AG04449 (cell line): ENCODE data around the gene HCST.
"Not testable (repeated sequence)": the region's sequence is repeated elsewhere in the genome, so short reads cannot be mapped to it uniquely, and the experiment has no call there.

Source experiments
- CTCF ChIA-PET: fragments of 350-600 bp; formaldehyde crosslinking; extraction: SDS; loops from one replicate; lab custom pipeline; 2021; ENCODE audit warnings: antibody characterized with exemption; lab: Yijun Ruan, JAX
- POLR2A ChIA-PET: fragments of 400-600, 350-600 bp; formaldehyde crosslinking; extraction: SDS; loops from one replicate; lab custom pipeline; 2020; ENCODE audit warnings: antibody characterized with exemption, inconsistent platforms; lab: Yijun Ruan, JAX
- DNase-seq: peaks from one replicate; pipeline ENCODE4 v3.0.0-alpha.2; 2010; ENCODE audit warnings: low read depth, low spot score
- H3K4me3 ChIP-seq: 2 replicates; pipeline ENCODE4 v1.5.1; 2011; ENCODE audit warnings: low read depth, mild to moderate bottlenecking, control low read depth, low read length
- TF ChIP-seq, protein P1 (sequence below): IDR thresholded peaks from one replicate; pipeline ENCODE4 v1.5.1; 2011; ENCODE audit warnings: mild to moderate bottlenecking, moderate library complexity, low read length, control low read depth, inconsistent platforms; ENCODE audit not compliant: insufficient read depth; ENCODE audit errors: missing control alignments

The HCST gene

DNA sequence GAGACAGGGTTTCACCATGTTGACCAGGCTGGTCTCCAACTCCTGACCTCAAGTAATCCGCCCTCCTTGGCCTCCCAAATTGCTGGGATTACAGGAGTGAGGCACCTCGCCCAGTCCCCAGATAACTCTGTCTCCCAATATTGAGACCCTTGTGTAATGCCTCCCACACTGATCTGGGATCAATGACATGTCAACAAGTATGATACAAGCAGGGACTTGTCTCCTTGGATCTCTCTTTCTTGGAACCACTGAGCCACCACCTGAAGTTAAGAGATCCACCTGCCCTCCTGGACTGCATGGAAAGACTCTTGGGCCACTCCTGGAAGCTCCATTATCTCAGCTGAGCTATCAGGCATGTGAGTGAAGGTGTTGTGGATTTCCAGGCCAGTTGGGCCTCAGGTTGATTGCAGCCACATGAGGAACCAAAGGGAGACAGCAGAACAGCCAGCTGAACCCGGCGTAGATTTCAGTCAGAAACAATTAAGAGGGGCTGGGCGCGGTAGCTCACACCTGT, 17.0 kb upstream of the HCST start:
- CTCF ChIA-PET = interaction anchor here (1.1 to 2.0 kb wide), 3 partner anchors 47 to 64 kb away, joined by 3 to 9 read pairs (median 8); no protein-coding TSS in a partner anchor

DNA sequence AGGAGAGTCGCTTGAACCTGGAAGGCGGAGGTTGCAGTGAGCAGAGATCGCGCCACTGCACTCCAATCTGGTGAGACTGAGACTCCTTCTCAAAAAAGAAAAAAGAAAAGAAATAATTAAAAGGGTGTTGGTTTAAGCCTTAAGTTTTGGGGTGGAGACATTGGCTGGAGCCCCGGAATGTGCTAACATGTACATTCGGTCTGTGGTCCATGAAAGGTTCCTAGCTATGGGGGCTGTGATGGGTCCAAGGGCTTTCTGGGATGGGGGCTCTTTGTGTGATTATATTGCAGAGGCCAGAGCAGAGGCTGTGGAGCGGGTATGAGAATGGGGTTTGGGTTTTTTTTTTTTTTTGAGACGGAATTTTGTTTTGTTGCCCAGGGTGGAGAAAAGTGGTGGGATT, 16.4 kb upstream of the HCST start:
- TF ChIP-seq, protein P1, sequence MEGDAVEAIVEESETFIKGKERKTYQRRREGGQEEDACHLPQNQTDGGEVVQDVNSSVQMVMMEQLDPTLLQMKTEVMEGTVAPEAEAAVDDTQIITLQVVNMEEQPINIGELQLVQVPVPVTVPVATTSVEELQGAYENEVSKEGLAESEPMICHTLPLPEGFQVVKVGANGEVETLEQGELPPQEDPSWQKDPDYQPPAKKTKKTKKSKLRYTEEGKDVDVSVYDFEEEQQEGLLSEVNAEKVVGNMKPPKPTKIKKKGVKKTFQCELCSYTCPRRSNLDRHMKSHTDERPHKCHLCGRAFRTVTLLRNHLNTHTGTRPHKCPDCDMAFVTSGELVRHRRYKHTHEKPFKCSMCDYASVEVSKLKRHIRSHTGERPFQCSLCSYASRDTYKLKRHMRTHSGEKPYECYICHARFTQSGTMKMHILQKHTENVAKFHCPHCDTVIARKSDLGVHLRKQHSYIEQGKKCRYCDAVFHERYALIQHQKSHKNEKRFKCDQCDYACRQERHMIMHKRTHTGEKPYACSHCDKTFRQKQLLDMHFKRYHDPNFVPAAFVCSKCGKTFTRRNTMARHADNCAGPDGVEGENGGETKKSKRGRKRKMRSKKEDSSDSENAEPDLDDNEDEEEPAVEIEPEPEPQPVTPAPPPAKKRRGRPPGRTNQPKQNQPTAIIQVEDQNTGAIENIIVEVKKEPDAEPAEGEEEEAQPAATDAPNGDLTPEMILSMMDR = no peak
- no peak for DNase-seq
- POLR2A ChIA-PET = no interaction called here
- no peak overlapping the region for H3K4me3 ChIP-seq
- CTCF ChIA-PET = interaction anchor here (1.1 to 2.0 kb wide), 3 partner anchors 46 to 63 kb away, joined by 3 to 9 read pairs (median 8); no protein-coding TSS in a partner anchor

More for the DNA sequence above, 17.0 kb upstream of the HCST start:
- no peak overlapping the region for H3K4me3 ChIP-seq
- TF ChIP-seq, protein P1 = no peak
- DNase-seq = no peak
- POLR2A ChIA-PET = no interaction called here

DNA sequence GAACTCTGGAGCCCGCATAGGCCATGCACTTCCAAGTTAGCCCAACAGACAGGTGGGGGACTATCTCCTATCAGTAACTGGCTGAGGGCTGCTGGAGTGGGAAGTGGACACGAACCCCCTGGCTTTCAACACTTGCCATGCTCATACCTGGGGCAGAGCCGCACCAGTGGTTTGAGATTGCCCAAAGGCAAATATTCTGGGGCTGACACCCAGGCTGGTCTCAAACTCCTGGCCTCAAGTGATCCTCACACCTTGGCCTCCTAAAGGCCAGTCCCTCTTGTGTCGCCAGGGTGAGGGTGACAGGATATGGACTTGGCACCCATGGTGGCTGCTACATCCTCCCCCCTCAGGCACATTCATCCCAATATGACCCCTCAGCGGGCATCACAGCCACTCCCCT, 15.1 kb upstream of the HCST start:
- ChIA-PET CTCF (interaction anchor here (0.8 kb wide), 1 partner anchor 45 kb away, joined by 3 read pairs; no protein-coding TSS in a partner anchor), POLR2A (no interaction called here)
- DNase-seq = no peak
- H3K4me3 ChIP-seq = no peak overlapping the region
- TF ChIP-seq, protein P1 = no peak

DNA sequence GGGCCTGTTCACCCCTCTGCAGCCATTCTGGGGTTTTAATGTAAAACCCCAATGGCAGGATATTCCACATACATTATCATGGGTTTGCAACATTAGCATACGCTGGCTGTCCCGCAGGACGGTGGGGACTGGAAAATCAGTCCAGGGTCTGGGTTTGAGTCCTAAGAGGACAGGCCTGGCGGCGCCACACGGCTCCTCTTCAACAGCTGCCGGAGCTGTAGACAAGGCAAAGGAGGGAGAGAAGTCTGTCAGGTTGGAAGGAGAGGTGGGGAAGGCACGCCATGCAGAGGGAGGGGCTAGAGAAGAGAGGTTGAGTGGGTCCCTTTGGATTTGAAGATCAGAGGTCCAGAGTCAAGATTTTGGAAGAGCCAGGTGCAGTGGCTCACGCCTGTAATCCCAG, 13.9 kb upstream of the HCST start:
- no peak for DNase-seq
- CTCF ChIA-PET = interaction anchor here (1.0 to 1.4 kb wide), 2 partner anchors 43 to 173 kb away, joined by 3 read pairs; no protein-coding TSS in a partner anchor
- TF ChIP-seq, protein P1 = no peak
- no peak overlapping the region for H3K4me3 ChIP-seq
- POLR2A ChIA-PET = interaction anchor here (1.1 kb wide), 1 partner anchor 43 kb away, joined by 3 read pairs; no protein-coding TSS in a partner anchor

DNA sequence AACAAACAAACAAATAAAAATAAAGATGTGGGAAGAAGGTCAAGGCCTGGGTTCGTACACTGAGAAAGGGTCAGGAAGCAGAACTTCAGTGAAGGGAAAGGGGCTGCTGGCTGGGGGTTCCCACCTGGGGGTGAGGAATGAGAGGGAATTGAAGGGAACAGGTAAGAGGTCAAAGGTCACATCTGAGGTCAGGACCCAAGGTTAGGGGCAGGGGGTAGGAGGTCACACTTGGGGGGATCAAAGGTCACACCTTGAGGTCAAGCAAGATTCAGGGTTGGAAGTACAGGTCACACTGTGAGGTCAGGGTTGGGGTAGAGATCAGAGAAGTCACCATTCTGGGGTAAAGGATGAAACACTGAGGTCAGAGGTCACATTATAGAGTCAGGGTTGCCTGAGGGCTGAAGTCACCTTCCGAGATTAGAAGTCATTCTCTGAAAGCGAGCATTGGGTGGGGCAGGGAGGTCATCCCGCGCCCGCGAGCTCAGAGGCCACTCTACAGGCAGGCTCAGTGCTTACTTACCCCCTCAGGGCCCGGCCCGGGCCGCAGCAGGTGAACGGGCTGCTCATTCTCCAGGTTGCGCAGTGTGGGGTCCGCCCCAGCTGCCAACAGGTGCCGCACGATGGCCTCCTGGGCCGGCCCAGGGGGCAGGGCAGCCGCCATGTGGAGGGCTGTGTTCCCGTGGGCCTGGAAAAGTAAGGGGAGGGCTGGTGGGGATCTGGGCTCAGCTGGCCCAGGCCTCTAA, 12.8 kb upstream of the HCST start:
- ChIA-PET POLR2A (no interaction called here), CTCF (interaction anchor here (1.2 to 1.4 kb wide), 2 partner anchors 43 to 171 kb away, joined by 3 to 4 read pairs; no protein-coding TSS in a partner anchor)
- no peak overlapping the region for H3K4me3 ChIP-seq
- no peak for DNase-seq
- TF ChIP-seq, protein P1 = no peak

DNA sequence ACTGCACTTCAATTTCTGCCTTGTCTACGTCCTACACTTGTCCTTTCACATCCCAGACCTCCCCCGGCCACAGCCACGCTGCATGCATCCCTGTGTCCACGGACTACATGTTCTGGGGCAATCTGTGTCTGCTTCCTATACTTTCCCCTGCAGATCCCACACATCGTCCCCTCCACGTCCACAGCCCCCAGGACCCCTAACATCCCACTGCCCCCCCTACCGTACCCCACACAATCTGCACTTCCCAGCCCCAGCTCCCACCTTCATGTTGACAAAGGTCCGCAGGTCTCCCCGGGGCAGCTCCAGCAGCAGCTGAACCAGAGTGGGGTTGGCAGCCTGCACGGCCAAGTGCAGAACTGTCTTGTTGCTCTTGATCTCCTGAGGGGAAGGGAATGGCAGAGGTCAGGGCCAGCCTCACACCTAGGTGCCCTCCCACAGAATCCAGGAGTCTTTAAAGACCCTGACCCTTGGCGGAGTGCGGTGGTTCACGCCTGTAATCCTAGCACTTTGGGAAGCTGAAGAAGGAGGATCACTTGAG, 12.1 kb upstream of the HCST start:
- CTCF ChIA-PET = interaction anchor here (1.2 kb wide), 1 partner anchor 42 kb away, joined by 4 read pairs; no protein-coding TSS in a partner anchor
- POLR2A ChIA-PET = no interaction called here
- DNase-seq = no peak
- H3K4me3 ChIP-seq = no peak overlapping the region
- TF ChIP-seq, protein P1 = no peak

DNA sequence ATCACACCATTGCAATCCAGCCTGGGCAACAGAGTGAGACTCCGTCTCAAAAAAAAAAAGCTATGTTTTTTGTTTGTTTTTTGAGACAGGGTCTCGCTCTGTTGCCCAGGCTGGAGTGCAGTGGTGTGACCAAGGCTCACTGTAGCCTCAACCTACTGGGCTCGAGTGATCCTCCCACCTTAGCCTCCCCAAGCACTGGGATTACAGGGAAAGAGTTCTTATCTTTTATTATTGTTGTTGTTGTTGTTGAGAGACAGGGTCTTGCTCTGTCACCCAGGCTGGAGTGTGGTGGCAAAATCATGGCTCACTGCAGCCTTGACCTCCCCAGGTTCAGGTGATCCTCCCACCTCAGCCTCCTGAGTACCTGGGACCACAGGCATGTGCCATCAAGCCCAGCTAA, 10.5 kb upstream of the HCST start:
- POLR2A ChIA-PET, DNase-seq, H3K4me3 ChIP-seq: not testable (repeated sequence)
- CTCF ChIA-PET = interaction anchor here (0.7 to 3.1 kb wide), 4 partner anchors 9 to 166 kb away, joined by 3 to 34 read pairs (median 3); no protein-coding TSS in a partner anchor
